ENCODE data around the gene DNAH3.

DNAH3 gene

GRCh38 chr16:20920799-20921198, 229.8 kb downstream of the DNAH3 start:
- no peaks in the 10 kb centered on the region for H3F3A ChIP-seq (ENCODE audit: low read depth)
- no peaks in the 10 kb centered on the region for H3K27me3 ChIP-seq (ENCODE audit: insufficient read depth, low read length, poor library complexity, severe bottlenecking)
- H3K4me1 ChIP-seq (ENCODE audit: insufficient read depth, low read length, poor library complexity, severe bottlenecking): peaks cover 4% of the 10 kb centered on the region
- no peaks in the 10 kb centered on the region for H3K79me2 ChIP-seq (ENCODE audit: insufficient read depth, low read length)
- no peak overlapping the region for H3K4me2 ChIP-seq (ENCODE audit: low read depth, low read length, poor library complexity, severe bottlenecking)
- peaks cover 3% of the 10 kb centered on the region; the same call in 1 of the 2 replicates for H3K36me3 ChIP-seq (ENCODE audit: insufficient read depth, low read length)
- no peak overlapping the region for H3K9ac ChIP-seq (ENCODE audit: low read depth, low read length, poor library complexity, severe bottlenecking)
- H4K20me1 ChIP-seq (ENCODE audit: insufficient read depth, low read length, poor library complexity, severe bottlenecking): no peaks in the 10 kb centered on the region
- H3K9me3 ChIP-seq (ENCODE audit: insufficient read depth, low read depth, low read length): no peaks in the 10 kb centered on the region
- TF ChIP-seq CTCF (conservative IDR thresholded peaks at IDR 0.05; ENCODE audit: low read length) (no peak), EZH2phosphoT487 (IDR thresholded peaks at IDR 0.05; ENCODE audit: borderline replicate concordance) (no peak)
- no peak overlapping the region for H3K4me3 ChIP-seq (ENCODE audit: low read length, poor library complexity, severe bottlenecking)
- no peaks in the 10 kb centered on the region for H3K9me2 ChIP-seq (replicated peaks; ENCODE audit: low read depth, low read length)
- no peak overlapping the region for H2AFZ ChIP-seq (ENCODE audit: low read length)

- no peaks in the 10 kb centered on the region for H3K79me2 ChIP-seq (ENCODE audit: insufficient read depth, low read length)
- TF ChIP-seq CTCF (conservative IDR thresholded peaks at IDR 0.05; ENCODE audit: low read length): no peak
- no peak for TF ChIP-seq EZH2phosphoT487 (IDR thresholded peaks at IDR 0.05; ENCODE audit: borderline replicate concordance)
- no peaks in the 10 kb centered on the region for H3F3A ChIP-seq (ENCODE audit: low read depth)
- H3K36me3 ChIP-seq (ENCODE audit: insufficient read depth, low read length): no peaks in the 10 kb centered on the region
- H3K4me3 ChIP-seq (ENCODE audit: low read length, poor library complexity, severe bottlenecking): no peak overlapping the region
- H3K9me2 ChIP-seq (replicated peaks; ENCODE audit: low read depth, low read length): no peaks in the 10 kb centered on the region
- no peak overlapping the region for H3K4me2 ChIP-seq (ENCODE audit: low read depth, low read length, poor library complexity, severe bottlenecking)
- H2AFZ ChIP-seq (ENCODE audit: low read length): no peak overlapping the region
- H3K27me3 ChIP-seq (ENCODE audit: insufficient read depth, low read length, poor library complexity, severe bottlenecking): no peaks in the 10 kb centered on the region
- H3K9ac ChIP-seq (ENCODE audit: low read depth, low read length, poor library complexity, severe bottlenecking): no peak overlapping the region
- H3K9me3 ChIP-seq (ENCODE audit: insufficient read depth, low read depth, low read length): no peaks in the 10 kb centered on the region
- H4K20me1 ChIP-seq (ENCODE audit: insufficient read depth, low read length, poor library complexity, severe bottlenecking): no peaks in the 10 kb centered on the region
- H3K4me1 ChIP-seq (ENCODE audit: insufficient read depth, low read length, poor library complexity, severe bottlenecking): peaks cover 9% of the 10 kb centered on the region
Measured at GRCh38 chr16:20920091-20920490, 230.6 kb downstream of the DNAH3 start.

GRCh38 chr16:20918486-20919239, 232.0 kb downstream of the DNAH3 start:
- no peak overlapping the region for H2AFZ ChIP-seq (ENCODE audit: low read length)
- H3K9me3 ChIP-seq (ENCODE audit: insufficient read depth, low read depth, low read length): no peaks in the 10 kb centered on the region
- H3K4me1 ChIP-seq (ENCODE audit: insufficient read depth, low read length, poor library complexity, severe bottlenecking): peaks cover 14% of the 10 kb centered on the region
- H3K36me3 ChIP-seq (ENCODE audit: insufficient read depth, low read length): no peaks in the 10 kb centered on the region
- no peak for TF ChIP-seq EZH2phosphoT487 (IDR thresholded peaks at IDR 0.05; ENCODE audit: borderline replicate concordance)
- TF ChIP-seq CTCF (conservative IDR thresholded peaks at IDR 0.05; ENCODE audit: low read length): no peak
- no peak overlapping the region for H3K4me2 ChIP-seq (ENCODE audit: low read depth, low read length, poor library complexity, severe bottlenecking)
- no peaks in the 10 kb centered on the region for H3K79me2 ChIP-seq (ENCODE audit: insufficient read depth, low read length)
- H3K4me3 ChIP-seq (ENCODE audit: low read length, poor library complexity, severe bottlenecking): no peak overlapping the region
- no peak overlapping the region for H3K9ac ChIP-seq (ENCODE audit: low read depth, low read length, poor library complexity, severe bottlenecking)
- H3K9me2 ChIP-seq (replicated peaks; ENCODE audit: low read depth, low read length): no peaks in the 10 kb centered on the region
- no peaks in the 10 kb centered on the region for H3F3A ChIP-seq (ENCODE audit: low read depth)
- H4K20me1 ChIP-seq (ENCODE audit: insufficient read depth, low read length, poor library complexity, severe bottlenecking): no peaks in the 10 kb centered on the region
- H3K27me3 ChIP-seq (ENCODE audit: insufficient read depth, low read length, poor library complexity, severe bottlenecking): no peaks in the 10 kb centered on the region

Data from Loucy (cell line).